HG02678 (cell line): ENCODE results near the gene C12orf56.
A peak's percentile ranks its signal among the peaks of the same experiment; 100 is the strongest.

Experiments
- ATAC-seq: cut with Tn5 transposase; IDR thresholded peaks from one replicate; pipeline ENCODE4 v1.9.1; 2021; ENCODE audit warnings: mild to moderate bottlenecking, moderate library complexity; ENCODE audit not compliant: unreplicated experiment

The C12orf56 gene

GRCh38 chr12:64390275-64390851, at the start of gene C12orf56:
C12orf56 (minus strand) TSS chr12:64390758; CDS start chr12:64390565, 193 bp downstream.
- ATAC-seq, result no peak

- ATAC-seq, result no peak
Measured at GRCh38 chr12:64440100-64440499, 49.5 kb upstream of the C12orf56 start.

GRCh38 chr12:64433915-64434314, 43.4 kb upstream of the C12orf56 start:
- ATAC-seq, result no peak

GRCh38 chr12:64431791-64432190, 41.2 kb upstream of the C12orf56 start:
- ATAC-seq, result no peak

GRCh38 chr12:64430886-64431285, 40.3 kb upstream of the C12orf56 start:
- ATAC-seq, result no peak

GRCh38 chr12:64428956-64429355, 38.4 kb upstream of the C12orf56 start:
- ATAC-seq, result no peak

GRCh38 chr12:64427988-64428387, 37.4 kb upstream of the C12orf56 start:
- no peak for ATAC-seq

- ATAC-seq, result no peak
Measured at GRCh38 chr12:64419696-64420095, 29.1 kb upstream of the C12orf56 start.

GRCh38 chr12:64418209-64418608, 27.7 kb upstream of the C12orf56 start:
- no peak for ATAC-seq

GRCh38 chr12:64413884-64414283, 23.3 kb upstream of the C12orf56 start:
- no peak for ATAC-seq

- ATAC-seq, result no peak
Measured at GRCh38 chr12:64412459-64412858, 21.9 kb upstream of the C12orf56 start.

GRCh38 chr12:64411427-64411826, 20.9 kb upstream of the C12orf56 start:
- ATAC-seq, result no peak

GRCh38 chr12:64407342-64408223, 17.0 kb upstream of the C12orf56 start:
- no peak for ATAC-seq

GRCh38 chr12:64404470-64405256, 14.1 kb upstream of the C12orf56 start:
- peak; percentile 25 for ATAC-seq

- ATAC-seq, result peak; percentile 96
Measured at GRCh38 chr12:64403707-64404469, 13.3 kb upstream of the C12orf56 start, which contains the start of gene XPOT. XPOT (plus strand) TSS chr12:64404392; CDS start chr12:64410036, 5,644 bp downstream.

- ATAC-seq, result no peak
Measured at GRCh38 chr12:64402181-64402580, 11.6 kb upstream of the C12orf56 start.

GRCh38 chr12:64400041-64400440, 9.5 kb upstream of the C12orf56 start:
- no peak for ATAC-seq

GRCh38 chr12:64395739-64396138, 5.2 kb upstream of the C12orf56 start:
- no peak for ATAC-seq

- peak; percentile 61 for ATAC-seq
Measured at GRCh38 chr12:64392221-64392620, 1.7 kb upstream of the C12orf56 start.

GRCh38 chr12:64389154-64389553, 1.4 kb downstream of the C12orf56 start:
- ATAC-seq, result no peak
